ENCODE measurements around the gene DPEP2.

DNA sequence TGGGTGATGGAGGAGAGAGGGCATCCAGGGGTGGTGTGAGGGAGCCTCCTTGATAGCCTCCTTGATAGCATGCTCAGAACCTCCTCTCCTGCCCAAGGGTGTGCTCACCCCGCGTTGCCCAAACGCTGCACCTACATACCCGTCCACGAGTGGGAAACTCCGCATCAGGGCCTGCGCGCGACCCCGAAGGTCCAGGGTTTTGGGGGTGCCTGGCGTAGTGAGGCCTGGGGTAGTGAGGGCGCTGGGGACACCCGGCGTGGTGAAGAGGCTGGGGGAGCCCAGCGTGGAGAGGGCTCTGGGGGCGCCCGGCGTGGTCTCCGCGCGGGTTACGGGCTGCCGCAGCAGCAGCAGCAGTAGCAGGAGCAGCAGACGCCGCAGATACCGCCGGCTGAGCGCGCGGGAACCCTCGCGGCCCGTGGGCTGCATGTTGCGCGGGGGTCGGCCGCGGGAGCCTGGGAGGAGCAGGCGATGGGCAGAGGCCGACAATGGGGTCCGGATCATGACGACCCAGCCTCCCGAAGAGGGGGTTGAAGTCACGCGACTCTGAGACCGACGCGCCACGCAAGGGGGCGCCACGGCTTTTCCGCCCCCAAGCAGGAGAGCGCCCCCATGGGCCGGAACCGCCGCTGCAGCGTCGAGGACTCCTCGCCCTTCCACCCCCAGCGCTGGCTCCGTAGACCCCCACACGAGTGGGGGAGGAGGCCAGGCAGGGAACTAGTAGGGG is 19.2 kb downstream of the DPEP2 start, which contains the start of gene DPEP3:
- TF ChIP-seq, protein P1, sequence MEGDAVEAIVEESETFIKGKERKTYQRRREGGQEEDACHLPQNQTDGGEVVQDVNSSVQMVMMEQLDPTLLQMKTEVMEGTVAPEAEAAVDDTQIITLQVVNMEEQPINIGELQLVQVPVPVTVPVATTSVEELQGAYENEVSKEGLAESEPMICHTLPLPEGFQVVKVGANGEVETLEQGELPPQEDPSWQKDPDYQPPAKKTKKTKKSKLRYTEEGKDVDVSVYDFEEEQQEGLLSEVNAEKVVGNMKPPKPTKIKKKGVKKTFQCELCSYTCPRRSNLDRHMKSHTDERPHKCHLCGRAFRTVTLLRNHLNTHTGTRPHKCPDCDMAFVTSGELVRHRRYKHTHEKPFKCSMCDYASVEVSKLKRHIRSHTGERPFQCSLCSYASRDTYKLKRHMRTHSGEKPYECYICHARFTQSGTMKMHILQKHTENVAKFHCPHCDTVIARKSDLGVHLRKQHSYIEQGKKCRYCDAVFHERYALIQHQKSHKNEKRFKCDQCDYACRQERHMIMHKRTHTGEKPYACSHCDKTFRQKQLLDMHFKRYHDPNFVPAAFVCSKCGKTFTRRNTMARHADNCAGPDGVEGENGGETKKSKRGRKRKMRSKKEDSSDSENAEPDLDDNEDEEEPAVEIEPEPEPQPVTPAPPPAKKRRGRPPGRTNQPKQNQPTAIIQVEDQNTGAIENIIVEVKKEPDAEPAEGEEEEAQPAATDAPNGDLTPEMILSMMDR (IDR thresholded peaks at IDR 0.05; ENCODE audit: borderline replicate concordance, extremely low read depth, low read length, poor library complexity, severe bottlenecking): peak; percentile 17
- no peak for TF ChIP-seq EZH2 (IDR thresholded peaks at IDR 0.05; ENCODE audit: borderline replicate concordance, low read depth, low read length, severe bottlenecking)

Measured in DND-41 (cell line).